HepG2 (cell line): Measurements from ENCODE around the gene DSCAML1. TPM values are rescaled to one million over a fixed set of nuclear protein-coding genes. Genes with fewer than 3 reads are reported as not detected.

ENCODE experiments used
- POLR2AphosphoS5 ChIP-seq: IDR thresholded peaks from 2 replicates; pipeline ENCODE4 v1.6.1; 2012; ENCODE audit warnings: low read depth, low read length
- RBFOX2 ChIP-seq: fragments of 200-400 bp; formaldehyde crosslinking; IDR thresholded peaks from 2 replicates; pipeline ENCODE4 v1.6.1; 2017; ENCODE audit warnings: low read depth, mild to moderate bottlenecking, low read length
- ZBTB7A ChIP-seq: sonication (generic); formaldehyde crosslinking; IDR thresholded peaks from 2 replicates; pipeline ENCODE4 v1.8.0; 2022; ENCODE audit warnings: mild to moderate bottlenecking, missing genetic modification reagents
- ZBTB7B ChIP-seq: sonication (generic); formaldehyde crosslinking; IDR thresholded peaks from 2 replicates; pipeline ENCODE4 v1.4.0; 2020; ENCODE audit warnings: missing genetic modification reagents
- ZNF350 ChIP-seq: sonication (generic); formaldehyde crosslinking; IDR thresholded peaks from 2 replicates; pipeline ENCODE4 v1.4.0; 2020; ENCODE audit warnings: mild to moderate bottlenecking, low read depth, missing genetic modification reagents, borderline replicate concordance
- ZNF564 ChIP-seq: sonication (generic); formaldehyde crosslinking; IDR thresholded peaks from 2 replicates; pipeline ENCODE4 v1.8.1; 2023; ENCODE audit warnings: mild to moderate bottlenecking, missing genetic modification reagents
- ZSCAN21 ChIP-seq: sonication (generic); formaldehyde crosslinking; IDR thresholded peaks from 2 replicates; pipeline ENCODE4 v1.8.0; 2022; ENCODE audit warnings: mild to moderate bottlenecking, missing genetic modification reagents, moderate library complexity, borderline replicate concordance
- polyA plus RNA-seq, 8 experiments: library from polyadenylated mRNA; depleted of rRNA in 3 of 8; stranded (reverse) in 7 of 8; unstranded in 1 of 8; fragments of >200 nt; fragmentation: Illumina TruSeq in 4 of 8; extraction: Trizol in 4 of 8; gene quantifications; 2 replicates each; pipeline versions ENCODE4 v1.2.1 to v1.2.3, GENCODE V29; 2011 to 2016; ENCODE audit warnings: low read depth in 4 of 8, missing spikeins in 1 of 8, mixed read lengths in 1 of 8; ENCODE audit not compliant: insufficient read depth in 1 of 8
- total RNA-seq, 5 experiments: library from RNA; depleted of rRNA; stranded (reverse); fragments of >200 nt; fragmentation: Illumina TruSeq; extraction: Trizol; gene quantifications; 2 replicates each; pipeline ENCODE4 v1.2.3, GENCODE V29; 2016; ENCODE audit warnings: low read depth in 1 of 5
- TF ChIP-seq, protein P1 (sequence below): sonication (generic); formaldehyde crosslinking; IDR thresholded peaks from 2 replicates; pipeline ENCODE4 v1.4.0; 2020; ENCODE audit warnings: missing genetic modification reagents
- TF ChIP-seq, protein P2 (sequence below): sonication (generic); formaldehyde crosslinking; IDR thresholded peaks from 2 replicates; pipeline ENCODE4 v1.9.0; 2022; ENCODE audit warnings: missing genetic modification reagents, mild to moderate bottlenecking, borderline replicate concordance

DSCAML1 gene
- total and polyA plus RNA-seq, 2 of the 13 experiments (the other 11 are each of a cell fraction or from before 2014, with no cell fraction given), result 0.29 to 0.40 TPM

DNA sequence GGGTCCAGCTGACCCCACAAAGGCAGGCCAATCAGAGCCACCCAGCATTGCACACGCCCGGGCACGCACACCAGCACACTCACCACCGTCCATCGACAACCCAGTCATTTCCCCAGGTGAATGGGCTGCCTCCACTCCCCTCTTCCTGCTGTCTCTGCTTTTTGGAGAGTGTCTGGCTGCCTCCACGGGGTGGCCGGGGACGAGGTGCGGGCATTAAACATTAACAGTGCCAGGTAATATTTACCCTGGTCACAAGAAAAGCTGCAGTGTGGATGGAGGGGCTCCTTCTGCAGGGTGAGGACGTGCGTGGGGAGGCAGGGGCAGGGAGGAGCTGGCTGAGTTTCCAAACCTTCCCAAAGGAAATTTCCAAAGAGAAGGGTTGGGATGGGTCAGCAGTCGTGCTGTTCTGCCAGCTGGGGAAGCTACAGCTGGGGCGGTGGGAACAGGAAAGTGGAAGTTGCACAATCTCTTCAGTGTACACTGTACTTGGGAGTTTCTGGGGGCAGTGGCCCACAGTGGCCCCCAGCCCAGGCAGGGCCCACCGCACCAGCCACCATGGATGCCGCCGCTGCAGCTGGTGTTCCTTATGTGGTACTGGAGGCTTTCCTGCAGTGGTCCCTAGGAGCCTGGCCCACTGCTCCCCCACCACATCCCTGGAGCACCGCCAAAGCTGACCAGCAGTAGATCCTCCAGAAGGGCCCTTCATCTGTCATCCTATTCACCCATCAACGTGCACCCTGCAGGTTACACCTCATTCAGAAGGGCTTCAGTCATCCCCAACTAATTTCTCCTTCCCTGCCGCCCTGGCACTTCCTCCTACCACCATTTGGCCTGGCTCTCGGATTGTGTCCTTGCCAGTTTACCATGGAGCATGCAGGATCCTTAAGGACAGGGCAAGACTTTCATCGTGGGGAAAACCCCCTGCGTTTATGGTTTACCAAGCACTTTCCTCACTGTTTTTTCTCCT is 27.8 kb upstream of the DSCAML1 start, which contains the start of gene FXYD2 (continued):
- TF ChIP-seq, protein P1, sequence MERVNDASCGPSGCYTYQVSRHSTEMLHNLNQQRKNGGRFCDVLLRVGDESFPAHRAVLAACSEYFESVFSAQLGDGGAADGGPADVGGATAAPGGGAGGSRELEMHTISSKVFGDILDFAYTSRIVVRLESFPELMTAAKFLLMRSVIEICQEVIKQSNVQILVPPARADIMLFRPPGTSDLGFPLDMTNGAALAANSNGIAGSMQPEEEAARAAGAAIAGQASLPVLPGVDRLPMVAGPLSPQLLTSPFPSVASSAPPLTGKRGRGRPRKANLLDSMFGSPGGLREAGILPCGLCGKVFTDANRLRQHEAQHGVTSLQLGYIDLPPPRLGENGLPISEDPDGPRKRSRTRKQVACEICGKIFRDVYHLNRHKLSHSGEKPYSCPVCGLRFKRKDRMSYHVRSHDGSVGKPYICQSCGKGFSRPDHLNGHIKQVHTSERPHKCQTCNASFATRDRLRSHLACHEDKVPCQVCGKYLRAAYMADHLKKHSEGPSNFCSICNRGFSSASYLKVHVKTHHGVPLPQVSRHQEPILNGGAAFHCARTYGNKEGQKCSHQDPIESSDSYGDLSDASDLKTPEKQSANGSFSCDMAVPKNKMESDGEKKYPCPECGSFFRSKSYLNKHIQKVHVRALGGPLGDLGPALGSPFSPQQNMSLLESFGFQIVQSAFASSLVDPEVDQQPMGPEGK, result peak; percentile 96
- TF ChIP-seq RBFOX2 (peak; percentile 68), ZNF564 (peak; percentile 45; the same call in 1 of the 2 replicates), ZBTB7A (CRISPR knock-in tag) (0 out of 2 replicates have a peak, but pooled peaks have one; percentile 26), ZNF350 (CRISPR knock-in tag) (peak; percentile 43; the same call in 1 of the 2 replicates), POLR2AphosphoS5 (peak; percentile 72), ZSCAN21 (CRISPR knock-in tag) (peak; percentile 54; the same call in 1 of the 2 replicates), ZBTB7B (peak; percentile 77)
- TF ChIP-seq, protein P2, sequence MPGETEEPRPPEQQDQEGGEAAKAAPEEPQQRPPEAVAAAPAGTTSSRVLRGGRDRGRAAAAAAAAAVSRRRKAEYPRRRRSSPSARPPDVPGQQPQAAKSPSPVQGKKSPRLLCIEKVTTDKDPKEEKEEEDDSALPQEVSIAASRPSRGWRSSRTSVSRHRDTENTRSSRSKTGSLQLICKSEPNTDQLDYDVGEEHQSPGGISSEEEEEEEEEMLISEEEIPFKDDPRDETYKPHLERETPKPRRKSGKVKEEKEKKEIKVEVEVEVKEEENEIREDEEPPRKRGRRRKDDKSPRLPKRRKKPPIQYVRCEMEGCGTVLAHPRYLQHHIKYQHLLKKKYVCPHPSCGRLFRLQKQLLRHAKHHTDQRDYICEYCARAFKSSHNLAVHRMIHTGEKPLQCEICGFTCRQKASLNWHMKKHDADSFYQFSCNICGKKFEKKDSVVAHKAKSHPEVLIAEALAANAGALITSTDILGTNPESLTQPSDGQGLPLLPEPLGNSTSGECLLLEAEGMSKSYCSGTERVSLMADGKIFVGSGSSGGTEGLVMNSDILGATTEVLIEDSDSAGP, result 0 out of 2 replicates have a peak, but pooled peaks have one; percentile 35
